Activated T-helper 2 cell treated with anti-CD3 and anti-CD28 coated beads, Interferon-gamma antibody, Interleukin-2, Interleukin-4, amounts not matched to agents 10 μg/mL and 5 μg/mL and 100 μg/mL, durations not matched to agents 14 hours and 24 hours and 36 hours (primary cell): Measurements from ENCODE around the gene PRMT2. TPM values are rescaled to one million over a fixed set of nuclear protein-coding genes. Genes with fewer than 3 reads are reported as not detected.

ENCODE experiments used
- DNase-seq: peaks from one replicate; pipeline ENCODE4 v3.0.0; 2021; ENCODE audit warnings: low spot score
- H3K27ac Mint-ChIP-seq: one replicate; pipeline ENCODE4 v1.8.0; 2021; ENCODE audit warnings: mixed read lengths
- H3K27me3 Mint-ChIP-seq: one replicate; pipeline ENCODE4 v1.8.0; 2021; ENCODE audit warnings: low read depth, mixed read lengths
- H3K36me3 Mint-ChIP-seq: one replicate; pipeline ENCODE4 v1.8.0; 2021; ENCODE audit warnings: low read depth, mixed read lengths
- H3K4me1 Mint-ChIP-seq: one replicate; pipeline ENCODE4 v1.8.0; 2021; ENCODE audit warnings: low read depth, mixed read lengths
- H3K4me3 Mint-ChIP-seq: one replicate; pipeline ENCODE4 v1.8.0; 2021; ENCODE audit warnings: low read depth, mild to moderate bottlenecking, moderate library complexity, mixed read lengths
- H3K9me3 Mint-ChIP-seq: one replicate; pipeline ENCODE4 v1.8.0; 2021; ENCODE audit warnings: mixed read lengths
- intact Hi-C: fragments of 100-400 bp; cut with micrococcal nuclease; formaldehyde crosslinking; loops from one replicate; pipeline ENCODE4 v1.15.1; 2023
- total RNA-seq: library from RNA; stranded (reverse); gene quantifications from 2 replicates; pipeline ENCODE4 v1.2.3, GENCODE V29; 2022

PRMT2 gene
- total RNA-seq, 1 donor from 2014 or later, result 73.9 TPM

GRCh38 chr21:46605767-46606426, 29.6 kb upstream of the PRMT2 start:
- Mint-ChIP-seq H3K9me3 (no peaks in the 10 kb centered on the region), H3K27ac (no peak overlapping the region), H3K4me1 (peaks cover 19% of the 10 kb centered on the region), H3K36me3 (no peaks in the 10 kb centered on the region), H3K4me3 (no peak overlapping the region), H3K27me3 (peaks cover 1% of the 10 kb centered on the region)
- intact Hi-C loops, result no loop called here
- peak; percentile 31 for DNase-seq

- peaks cover 19% of the 10 kb centered on the region for H3K4me1 Mint-ChIP-seq
- no peak overlapping the region for H3K4me3 Mint-ChIP-seq
- peaks cover 1% of the 10 kb centered on the region for H3K27me3 Mint-ChIP-seq
- intact Hi-C loops, result no loop called here
- no peaks in the 10 kb centered on the region for H3K9me3 Mint-ChIP-seq
- no peak overlapping the region for H3K27ac Mint-ChIP-seq
- no peak for DNase-seq
- no peaks in the 10 kb centered on the region for H3K36me3 Mint-ChIP-seq
Observed at GRCh38 chr21:46606427-46606813, 29.1 kb upstream of the PRMT2 start.

- no peak for DNase-seq
- H3K4me1 Mint-ChIP-seq, result peaks cover 19% of the 10 kb centered on the region
- no peak overlapping the region for H3K27ac Mint-ChIP-seq
- no peaks in the 10 kb centered on the region for H3K9me3 Mint-ChIP-seq
- H3K4me3 Mint-ChIP-seq, result no peak overlapping the region
- peaks cover 5% of the 10 kb centered on the region for H3K27me3 Mint-ChIP-seq
- intact Hi-C loops, result no loop called here
- H3K36me3 Mint-ChIP-seq, result no peaks in the 10 kb centered on the region
Observed at GRCh38 chr21:46607636-46608035, 27.8 kb upstream of the PRMT2 start.

GRCh38 chr21:46608672-46609111, 26.8 kb upstream of the PRMT2 start:
- Mint-ChIP-seq H3K4me1 (peaks cover 19% of the 10 kb centered on the region), H3K27ac (no peak overlapping the region), H3K36me3 (no peaks in the 10 kb centered on the region), H3K27me3 (peaks cover 9% of the 10 kb centered on the region), H3K4me3 (no peak overlapping the region), H3K9me3 (no peaks in the 10 kb centered on the region)
- intact Hi-C loops, result no loop called here
- DNase-seq, result no peak

- Mint-ChIP-seq H3K36me3 (no peaks in the 10 kb centered on the region), H3K27me3 (peaks cover 22% of the 10 kb centered on the region), H3K27ac (no peak overlapping the region), H3K4me3 (no peak overlapping the region), H3K9me3 (no peaks in the 10 kb centered on the region), H3K4me1 (peaks cover 14% of the 10 kb centered on the region)
- no peak for DNase-seq
- intact Hi-C loops, result no loop called here
Observed at GRCh38 chr21:46610018-46610701, 25.3 kb upstream of the PRMT2 start.

GRCh38 chr21:46613391-46613790, 22.1 kb upstream of the PRMT2 start:
- Mint-ChIP-seq H3K9me3 (no peaks in the 10 kb centered on the region), H3K4me3 (no peak overlapping the region), H3K27me3 (peaks cover 29% of the 10 kb centered on the region), H3K27ac (no peak overlapping the region), H3K4me1 (no peaks in the 10 kb centered on the region), H3K36me3 (no peaks in the 10 kb centered on the region)
- intact Hi-C loops, result no loop called here
- no peak for DNase-seq

GRCh38 chr21:46616050-46616449, 19.4 kb upstream of the PRMT2 start:
- no peaks in the 10 kb centered on the region for H3K4me1 Mint-ChIP-seq
- no peaks in the 10 kb centered on the region for H3K9me3 Mint-ChIP-seq
- no peak for DNase-seq
- no peaks in the 10 kb centered on the region for H3K36me3 Mint-ChIP-seq
- H3K27ac Mint-ChIP-seq, result no peak overlapping the region
- intact Hi-C loops, result no loop called here
- no peak overlapping the region for H3K4me3 Mint-ChIP-seq
- peaks cover 29% of the 10 kb centered on the region for H3K27me3 Mint-ChIP-seq

- no peaks in the 10 kb centered on the region for H3K9me3 Mint-ChIP-seq
- H3K4me3 Mint-ChIP-seq, result no peak overlapping the region
- DNase-seq, result no peak
- intact Hi-C loops, result no loop called here
- no peak overlapping the region for H3K27ac Mint-ChIP-seq
- H3K36me3 Mint-ChIP-seq, result no peaks in the 10 kb centered on the region
- H3K27me3 Mint-ChIP-seq, result peaks cover 29% of the 10 kb centered on the region
- H3K4me1 Mint-ChIP-seq, result peaks cover 4% of the 10 kb centered on the region
Observed at GRCh38 chr21:46616656-46617055, 18.8 kb upstream of the PRMT2 start.

GRCh38 chr21:46617267-46618051, 18.0 kb upstream of the PRMT2 start:
- peaks cover 12% of the 10 kb centered on the region for H3K4me1 Mint-ChIP-seq
- intact Hi-C loops, result no loop called here
- no peak for DNase-seq
- no peaks in the 10 kb centered on the region for H3K9me3 Mint-ChIP-seq
- H3K27ac Mint-ChIP-seq, result no peak overlapping the region
- no peak overlapping the region for H3K4me3 Mint-ChIP-seq
- H3K36me3 Mint-ChIP-seq, result no peaks in the 10 kb centered on the region
- peaks cover 25% of the 10 kb centered on the region for H3K27me3 Mint-ChIP-seq

GRCh38 chr21:46618738-46619379, 16.6 kb upstream of the PRMT2 start:
- intact Hi-C loops, result no loop called here
- Mint-ChIP-seq H3K4me3 (no peak overlapping the region), H3K9me3 (no peaks in the 10 kb centered on the region), H3K36me3 (no peaks in the 10 kb centered on the region), H3K27ac (no peak overlapping the region), H3K4me1 (peaks cover 18% of the 10 kb centered on the region), H3K27me3 (peaks cover 21% of the 10 kb centered on the region)
- DNase-seq, result no peak

- Mint-ChIP-seq H3K4me3 (no peak overlapping the region), H3K27me3 (peaks cover 11% of the 10 kb centered on the region), H3K27ac (no peak overlapping the region), H3K4me1 (peaks cover 18% of the 10 kb centered on the region), H3K36me3 (no peaks in the 10 kb centered on the region), H3K9me3 (no peaks in the 10 kb centered on the region)
- intact Hi-C loops, result no loop called here
- DNase-seq, result no peak
Observed at GRCh38 chr21:46619846-46620245, 15.6 kb upstream of the PRMT2 start.

- Mint-ChIP-seq H3K4me3 (no peak overlapping the region), H3K4me1 (peaks cover 18% of the 10 kb centered on the region), H3K36me3 (peaks cover 4% of the 10 kb centered on the region), H3K27ac (no peak overlapping the region), H3K27me3 (peaks cover 4% of the 10 kb centered on the region), H3K9me3 (peaks cover 5% of the 10 kb centered on the region)
- intact Hi-C loops, result no loop called here
- DNase-seq, result no peak
Observed at GRCh38 chr21:46620846-46621245, 14.6 kb upstream of the PRMT2 start.
